Thoracic aorta (tissue), 2 donors: ENCODE results near the gene FIGNL2. TPM values are rescaled to one million over a fixed set of nuclear protein-coding genes. Genes with fewer than 3 reads are reported as not detected.

Experiments
- ATAC-seq: fragments of 150-250 bp; one replicate; pipeline ENCODE4 v1.8.0; 2017; ENCODE audit warnings: low read depth; ENCODE audit not compliant: insufficient number of reproducible peaks, low FRiP score
- DNase-seq: peaks from one replicate; pipeline ENCODE4 v3.0.0-alpha.2; 2020; ENCODE audit warnings: low spot score
- H3K27ac ChIP-seq, 2 donors: fragments of 200-600 bp; sonication (generic); 1 replicate in 1 of 2; 2 replicates in 1 of 2; pipeline ENCODE4 v1.5.1; 2016; ENCODE audit warnings: mild to moderate bottlenecking in 2 of 2, moderate library complexity in 2 of 2
- H3K27me3 ChIP-seq: fragments of 200-600 bp; sonication (generic); replicated peaks from 2 replicates; pipeline ENCODE4 v1.6.0; 2016; ENCODE audit warnings: mild to moderate bottlenecking; ENCODE audit not compliant: insufficient read depth
- H3K36me3 ChIP-seq: fragments of 200-600 bp; sonication (generic); one replicate; pipeline ENCODE4 v1.5.1; 2016
- H3K4me1 ChIP-seq, 2 donors: fragments of 200-600 bp; sonication (generic); 1 replicate in 1 of 2; 2 replicates in 1 of 2; pipeline versions ENCODE4 v1.5.1 to v1.6.0; 2016; ENCODE audit warnings: low read depth in 2 of 2, mild to moderate bottlenecking in 1 of 2; ENCODE audit not compliant: control insufficient read depth in 1 of 2
- H3K4me3 ChIP-seq: fragments of 200-600 bp; sonication (generic); 2 replicates; pipeline ENCODE4 v1.5.1; 2016; ENCODE audit warnings: mild to moderate bottlenecking
- H3K9me3 ChIP-seq: fragments of 200-600 bp; sonication (generic); 2 replicates; pipeline ENCODE4 v1.5.1; 2016
- total RNA-seq, 2 donors: library from RNA; depleted of rRNA; stranded (reverse); fragments of >200 nt; gene quantifications; one replicate each; pipeline versions ENCODE4 v1.1.0 to v1.2.3, GENCODE V29; 2016
- TF ChIP-seq, protein P1 (sequence below): fragments of 200-600 bp; sonication (generic); IDR thresholded peaks from one replicate; pipeline ENCODE4 v1.5.1; 2019; ENCODE audit warnings: antibody characterized with exemption

The FIGNL2 gene
- total RNA-seq, 2 donors from 2014 or later = 0.28 TPM; not detected in 1

DNA sequence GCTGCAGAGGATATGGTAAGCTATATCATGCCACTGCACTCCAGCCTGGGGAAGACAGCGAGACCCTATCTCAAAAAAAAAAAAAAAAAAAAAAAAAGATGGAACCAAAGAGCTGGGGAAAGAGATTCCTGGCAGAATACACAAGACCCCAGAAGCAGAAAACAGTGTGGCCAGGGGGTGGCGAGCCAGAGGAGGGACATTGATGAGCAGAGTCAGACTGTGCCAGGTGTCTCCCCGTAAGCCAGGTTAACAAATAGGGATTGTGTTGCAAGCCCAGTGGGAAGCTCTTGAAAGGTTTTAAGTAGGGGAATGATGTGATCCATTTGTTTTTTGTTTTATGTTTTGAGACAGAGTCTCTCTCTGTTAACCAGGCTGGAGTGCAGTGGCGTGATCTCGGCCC lies 56.1 kb downstream of the FIGNL2 start:
- TF ChIP-seq, protein P1, sequence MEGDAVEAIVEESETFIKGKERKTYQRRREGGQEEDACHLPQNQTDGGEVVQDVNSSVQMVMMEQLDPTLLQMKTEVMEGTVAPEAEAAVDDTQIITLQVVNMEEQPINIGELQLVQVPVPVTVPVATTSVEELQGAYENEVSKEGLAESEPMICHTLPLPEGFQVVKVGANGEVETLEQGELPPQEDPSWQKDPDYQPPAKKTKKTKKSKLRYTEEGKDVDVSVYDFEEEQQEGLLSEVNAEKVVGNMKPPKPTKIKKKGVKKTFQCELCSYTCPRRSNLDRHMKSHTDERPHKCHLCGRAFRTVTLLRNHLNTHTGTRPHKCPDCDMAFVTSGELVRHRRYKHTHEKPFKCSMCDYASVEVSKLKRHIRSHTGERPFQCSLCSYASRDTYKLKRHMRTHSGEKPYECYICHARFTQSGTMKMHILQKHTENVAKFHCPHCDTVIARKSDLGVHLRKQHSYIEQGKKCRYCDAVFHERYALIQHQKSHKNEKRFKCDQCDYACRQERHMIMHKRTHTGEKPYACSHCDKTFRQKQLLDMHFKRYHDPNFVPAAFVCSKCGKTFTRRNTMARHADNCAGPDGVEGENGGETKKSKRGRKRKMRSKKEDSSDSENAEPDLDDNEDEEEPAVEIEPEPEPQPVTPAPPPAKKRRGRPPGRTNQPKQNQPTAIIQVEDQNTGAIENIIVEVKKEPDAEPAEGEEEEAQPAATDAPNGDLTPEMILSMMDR = no peak
- H3K27me3 ChIP-seq = no peaks in the 10 kb centered on the region
- H3K36me3 ChIP-seq = no peaks in the 10 kb centered on the region
- no peaks in the 10 kb centered on the region for H3K9me3 ChIP-seq
- no peaks in the 10 kb centered on the region for H3K4me1 ChIP-seq
- H3K4me3 ChIP-seq = no peak overlapping the region
- H3K27ac ChIP-seq = no peak overlapping the region
- no peak for DNase-seq
- no peak for ATAC-seq

DNA sequence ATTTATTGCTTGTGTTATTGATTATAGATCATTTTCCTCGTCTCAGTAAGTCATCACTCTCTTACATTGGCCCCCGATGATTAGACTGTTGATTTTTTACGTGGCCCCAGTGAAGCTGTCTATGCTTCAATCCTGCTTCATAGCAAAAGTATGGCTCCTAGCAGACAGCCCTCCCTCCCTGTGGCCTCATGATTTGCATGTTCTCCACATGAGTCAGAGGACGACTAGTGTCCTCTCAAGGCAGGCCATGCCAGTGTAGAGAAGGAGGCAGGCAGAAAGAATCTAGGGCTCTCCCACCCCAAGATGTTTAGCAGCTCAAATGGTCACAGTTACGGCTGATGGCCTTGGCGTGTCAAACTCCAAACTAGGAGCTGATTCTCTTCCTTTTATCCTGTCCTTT lies 59.6 kb downstream of the FIGNL2 start:
- DNase-seq (no peak), ATAC-seq (no peak)
- Histone ChIP-seq H3K9me3 (no peaks in the 10 kb centered on the region), H3K4me3 (no peak overlapping the region), H3K36me3 (no peaks in the 10 kb centered on the region), H3K27me3 (no peaks in the 10 kb centered on the region), H3K4me1 (no peaks in the 10 kb centered on the region), H3K27ac (no peak overlapping the region)
- TF ChIP-seq, protein P1 = no peak

DNA sequence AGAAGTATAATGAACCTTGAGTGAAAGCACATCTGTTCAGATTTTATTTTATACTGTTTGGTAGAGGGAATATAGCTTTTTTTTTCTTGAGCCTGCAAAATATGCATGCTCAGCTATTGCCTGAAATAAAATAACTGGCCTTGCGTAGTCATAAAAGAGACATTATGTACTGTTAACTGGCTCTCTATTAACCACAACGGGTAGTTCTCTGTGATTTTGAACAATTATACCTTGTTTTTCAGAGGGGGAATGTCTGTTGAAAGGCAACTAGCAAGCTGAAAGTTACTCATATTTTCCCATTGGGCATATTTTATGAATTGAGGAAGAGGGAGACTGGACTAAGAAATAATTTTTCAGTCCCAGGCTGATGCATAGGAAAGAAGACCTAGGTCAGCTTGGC lies 62.6 kb downstream of the FIGNL2 start:
- H3K9me3 ChIP-seq = no peaks in the 10 kb centered on the region
- ATAC-seq (no peak), DNase-seq (no peak)
- TF ChIP-seq, protein P1 = no peak
- no peak overlapping the region for H3K4me3 ChIP-seq
- no peak overlapping the region for H3K27ac ChIP-seq
- H3K36me3 ChIP-seq = no peaks in the 10 kb centered on the region
- H3K27me3 ChIP-seq = no peaks in the 10 kb centered on the region
- H3K4me1 ChIP-seq = no peaks in the 10 kb centered on the region

DNA sequence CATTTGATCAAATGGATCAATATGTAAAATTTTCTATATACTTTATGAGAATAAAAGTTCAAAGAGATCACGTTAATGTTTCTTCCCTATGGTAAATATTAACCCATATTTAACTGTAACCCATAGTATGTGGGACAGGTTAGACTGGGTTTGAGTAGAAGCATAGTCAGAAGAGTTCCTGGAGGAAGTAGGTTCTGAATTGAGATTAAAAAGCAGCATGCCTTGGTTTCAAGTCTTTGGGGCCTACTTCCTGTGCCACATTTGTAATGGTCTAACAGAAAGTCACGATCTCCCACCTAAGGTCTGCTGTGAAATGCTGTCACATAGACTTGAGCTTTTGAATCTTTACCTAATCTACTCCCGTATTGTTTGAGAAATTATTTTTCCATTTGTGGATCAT lies 63.8 kb downstream of the FIGNL2 start:
- no peaks in the 10 kb centered on the region for H3K4me1 ChIP-seq
- TF ChIP-seq, protein P1 = no peak
- no peaks in the 10 kb centered on the region for H3K27me3 ChIP-seq
- H3K4me3 ChIP-seq = no peak overlapping the region
- H3K27ac ChIP-seq = no peak overlapping the region
- ATAC-seq (no peak), DNase-seq (no peak)
- no peaks in the 10 kb centered on the region for H3K9me3 ChIP-seq
- H3K36me3 ChIP-seq = no peaks in the 10 kb centered on the region

DNA sequence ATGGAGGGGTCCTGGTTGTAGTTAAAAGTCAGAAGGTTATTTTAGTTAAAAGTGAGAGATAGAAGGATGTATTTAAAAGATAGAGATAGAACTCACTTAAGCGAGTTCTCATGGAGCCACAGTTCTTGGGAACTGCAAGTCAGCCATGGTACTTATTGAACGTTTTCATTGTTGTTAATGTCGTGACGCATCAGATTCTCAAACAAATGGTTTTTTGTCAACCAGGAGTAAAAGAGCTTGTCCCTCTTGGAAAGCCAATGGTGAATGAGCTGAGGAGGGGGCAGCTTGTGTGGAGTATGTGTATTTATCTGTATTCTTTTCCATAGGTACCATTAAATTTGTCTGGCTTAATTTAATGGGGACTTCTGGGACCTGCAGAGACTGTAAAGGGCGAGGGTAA lies 68.6 kb downstream of the FIGNL2 start:
- no peaks in the 10 kb centered on the region for H3K9me3 ChIP-seq
- ATAC-seq (no peak), DNase-seq (no peak)
- no peaks in the 10 kb centered on the region for H3K4me1 ChIP-seq
- no peak overlapping the region for H3K27ac ChIP-seq
- H3K36me3 ChIP-seq = no peaks in the 10 kb centered on the region
- no peak overlapping the region for H3K4me3 ChIP-seq
- no peaks in the 10 kb centered on the region for H3K27me3 ChIP-seq
- TF ChIP-seq, protein P1 = no peak
